GM12873 (cell line): ENCODE data around the gene SZT2.
A peak's percentile ranks its signal among the peaks of the same experiment; 100 is the strongest.

ENCODE experiments used
- CTCF ChIP-seq: IDR thresholded peaks from 2 replicates; pipeline ENCODE4 v1.5.1; 2012; ENCODE audit warnings: low read depth, mild to moderate bottlenecking, moderate library complexity, low read length, control low read depth; ENCODE audit not compliant: insufficient read depth; ENCODE audit errors: missing control alignments

SZT2 gene

GRCh38 chr1:43414634-43415223 is 25.0 kb downstream of the SZT2 start:
- peak; percentile 62 for TF ChIP-seq CTCF

- no peak for TF ChIP-seq CTCF
Observed at GRCh38 chr1:43415901-43416300, 26.2 kb downstream of the SZT2 start.

- TF ChIP-seq CTCF: no peak
Observed at GRCh38 chr1:43418858-43419257, 29.2 kb downstream of the SZT2 start.

- no peak for TF ChIP-seq CTCF
Observed at GRCh38 chr1:43419627-43420425, 30.1 kb downstream of the SZT2 start.

- TF ChIP-seq CTCF: no peak
Observed at GRCh38 chr1:43420874-43421273, 31.2 kb downstream of the SZT2 start.

GRCh38 chr1:43421396-43421795 is 31.7 kb downstream of the SZT2 start:
- no peak for TF ChIP-seq CTCF

GRCh38 chr1:43421976-43422750 is 32.5 kb downstream of the SZT2 start:
- no peak for TF ChIP-seq CTCF
